Right ventricle myocardium inferior (tissue), 1 donor: ENCODE measurements around the gene MRM1. TPM values are rescaled to one million over a fixed set of nuclear protein-coding genes. Genes with fewer than 3 reads are reported as not detected.
A peak's percentile ranks its signal among the peaks of the same experiment; 100 is the strongest.

Experiments
- ATAC-seq: fragments of 200-7000 bp; cut with Tn5 transposase; one replicate; pipeline ENCODE4 v1.9.1; 2020; ENCODE audit warnings: mild to moderate bottlenecking, moderate library complexity
- DNase-seq: peaks from one replicate; pipeline ENCODE4 v3.0.0; 2021; ENCODE audit errors: missing footprints
- intact Hi-C: fragments of 100-400 bp; cut with DNase I; formaldehyde crosslinking; loops from one replicate; pipeline ENCODE4 v1.11.0; 2022
- total RNA-seq: library from RNA; stranded (reverse); fragmentation: NEBNext Ultra II Directional; extraction: Animal tissue kit (Norgen Biotek cat#: 25700); gene quantifications from one replicate; pipeline ENCODE4 v1.2.1, GENCODE V29; 2021
- donor health status: DM: no; HTN: yes; CAD: no; lungs with severe emphysema.

Gene MRM1
- total RNA-seq, 1 donor from 2014 or later, result 9.4 TPM

DNA sequence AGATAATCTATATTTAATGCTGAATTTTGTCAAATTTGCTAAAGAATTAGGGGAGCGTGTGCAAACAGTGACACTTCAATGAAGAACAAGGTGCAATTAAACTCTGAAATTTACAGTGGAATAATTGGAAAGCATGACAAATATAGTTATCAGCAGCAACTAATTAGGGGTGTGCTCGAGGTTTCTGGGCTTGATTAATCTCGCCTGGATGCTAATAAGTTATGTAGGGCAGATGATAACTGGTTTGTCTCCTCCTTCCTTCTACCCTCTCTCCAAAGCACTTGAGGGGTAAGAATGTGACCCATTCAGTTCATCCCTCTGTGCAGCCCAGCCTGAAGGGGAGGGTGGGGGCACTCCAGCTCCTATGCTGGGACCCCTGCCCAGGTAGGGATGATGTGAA, 21.9 kb downstream of the MRM1 start:
- intact Hi-C loops, result no loop called here
- DNase-seq, result no peak

GRCh38 chr17:36625188-36625587, 23.8 kb downstream of the MRM1 start:
- intact Hi-C loops, result no loop called here
- no peak for ATAC-seq
- DNase-seq, result no peak

More for the DNA sequence above, 21.9 kb downstream of the MRM1 start:
- ATAC-seq, result no peak

DNA sequence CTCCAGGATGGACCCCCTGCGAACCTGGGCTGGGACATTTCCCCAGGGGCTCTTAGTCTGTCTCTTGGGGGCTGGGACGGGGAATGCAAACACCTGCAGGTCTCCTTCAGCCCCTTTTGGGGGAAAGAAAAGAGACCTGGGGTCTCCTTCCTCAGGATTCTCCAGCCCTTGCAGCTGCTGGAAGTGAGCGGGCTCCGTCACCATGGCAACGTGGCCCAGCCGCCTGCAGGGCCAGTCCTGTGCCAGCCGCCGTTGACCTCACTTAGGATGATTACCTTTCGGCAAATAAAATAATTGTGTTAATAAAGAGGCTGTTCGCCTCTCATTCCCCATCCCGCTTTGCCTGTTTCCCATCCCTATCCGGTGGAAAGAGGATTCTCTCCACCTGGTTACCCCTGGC, 25.7 kb downstream of the MRM1 start:
- intact Hi-C loops, result no loop called here
- no peak for DNase-seq
- no peak for ATAC-seq

GRCh38 chr17:36628576-36628975, 27.2 kb downstream of the MRM1 start:
- DNase-seq, result no peak
- intact Hi-C loops, result loop anchor here (2.0 kb wide), 1 partner anchor 612 kb away; no protein-coding TSS in a partner anchor
- ATAC-seq, result no peak

DNA sequence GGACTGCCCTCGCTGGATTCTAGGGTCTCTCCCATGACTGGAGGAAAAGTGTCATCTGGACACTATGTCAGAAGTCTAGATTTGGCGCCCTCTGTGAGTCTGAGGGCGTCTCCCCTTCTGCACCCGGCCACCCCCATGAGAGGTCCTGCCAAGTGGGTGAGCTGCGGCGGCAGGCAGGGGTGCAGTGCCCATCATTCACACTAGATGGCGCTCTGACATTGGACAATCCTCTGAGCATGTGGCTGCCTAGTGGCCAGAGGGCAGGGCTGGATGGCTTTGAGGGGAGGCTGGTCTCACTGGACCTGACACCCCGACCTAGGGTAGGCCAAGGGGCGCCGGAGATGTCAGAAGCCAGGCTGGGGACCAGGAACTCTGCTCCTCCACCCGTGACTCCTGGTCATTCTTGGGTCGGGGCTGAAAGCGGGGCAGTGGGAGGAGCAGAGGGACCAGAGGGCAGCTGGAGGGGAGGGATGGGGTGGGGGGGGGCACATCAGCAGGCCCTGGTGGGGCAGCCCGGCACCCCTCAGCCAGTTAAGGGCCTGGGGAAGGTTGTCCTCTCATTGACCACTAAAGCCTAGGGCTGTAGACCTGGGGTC, 28.0 kb downstream of the MRM1 start:
- intact Hi-C loops, result loop anchor here (1.0 to 2.0 kb wide), 2 partner anchors 418 to 611 kb away; no protein-coding TSS in a partner anchor
- DNase-seq, result peak; percentile 77

DNA sequence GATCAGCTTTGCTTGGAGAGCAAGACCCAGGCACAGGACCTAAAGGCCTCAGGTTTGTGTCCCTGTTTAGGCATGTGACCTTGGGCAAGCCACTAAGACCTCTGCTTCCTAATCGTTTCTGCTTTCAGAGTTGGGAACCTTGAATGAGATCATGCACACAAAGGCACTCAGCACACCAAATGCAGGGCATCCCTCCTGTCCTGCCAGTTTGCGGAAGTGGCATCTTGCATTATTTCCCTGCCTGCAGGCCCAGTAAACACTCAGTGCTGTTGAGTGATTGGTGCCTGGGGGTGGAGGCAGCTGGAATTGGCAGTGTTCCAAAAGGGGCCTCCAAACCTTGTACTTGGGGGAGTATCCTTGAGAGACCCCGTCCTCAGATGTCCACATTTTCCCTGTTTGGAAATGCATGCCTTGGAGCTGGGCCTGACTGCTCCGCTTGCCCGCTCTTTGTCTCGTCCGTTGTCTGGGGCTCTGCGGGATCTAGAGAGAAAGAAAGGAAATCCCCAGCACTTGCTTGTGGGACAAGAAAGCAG, 28.7 kb downstream of the MRM1 start:
- intact Hi-C loops, result loop anchor here (1.0 to 2.0 kb wide), 2 partner anchors 417 to 611 kb away; no protein-coding TSS in a partner anchor
- no peak for DNase-seq

More for the DNA sequence above, 28.0 kb downstream of the MRM1 start:
- peak; percentile 81 for ATAC-seq

DNA sequence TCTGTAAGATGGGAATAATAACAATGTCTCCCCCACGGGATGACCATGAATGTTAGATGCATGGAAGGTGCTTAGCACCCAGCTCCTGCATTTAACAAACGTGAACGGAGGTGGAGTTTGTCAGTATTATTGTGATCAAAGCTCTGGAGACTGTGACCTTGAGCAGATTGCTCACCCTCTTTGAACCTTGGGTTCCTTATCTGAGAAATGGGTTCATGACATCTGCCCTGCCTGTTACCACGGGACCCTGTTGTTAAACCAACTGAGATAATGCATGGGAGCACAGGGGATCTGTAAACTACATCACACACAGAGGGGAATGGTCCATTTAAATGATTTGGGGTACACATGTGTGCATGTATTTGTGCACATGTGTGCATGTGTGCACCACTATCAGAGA, 29.6 kb downstream of the MRM1 start:
- intact Hi-C loops, result no loop called here
- ATAC-seq (no peak), DNase-seq (no peak)

More for the DNA sequence above, 28.7 kb downstream of the MRM1 start:
- ATAC-seq, result no peak

GRCh38 chr17:36632916-36633771, 31.8 kb downstream of the MRM1 start:
- ATAC-seq, result no peak
- intact Hi-C loops, result no loop called here
- no peak for DNase-seq

DNA sequence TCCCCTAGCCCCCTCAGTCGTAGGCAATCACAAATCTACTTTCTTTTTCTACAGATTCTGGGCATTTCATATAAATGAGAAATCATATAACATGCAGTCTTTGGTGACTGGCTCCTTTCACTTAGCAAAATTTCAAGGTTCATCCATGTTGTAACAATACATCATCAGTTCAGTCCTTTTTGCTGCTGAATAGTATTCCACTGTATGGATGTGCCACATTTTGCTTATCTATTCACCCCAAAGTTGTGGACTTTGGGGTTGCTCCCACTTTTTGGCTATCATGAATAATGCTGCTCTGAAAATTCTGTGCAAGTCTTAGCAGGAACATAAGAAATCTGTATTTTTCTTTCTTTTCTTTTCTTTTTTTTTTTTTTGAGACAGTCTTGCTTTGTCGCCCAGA, 39.0 kb downstream of the MRM1 start:
- no peak for DNase-seq
- intact Hi-C loops, result no loop called here
- no peak for ATAC-seq

DNA sequence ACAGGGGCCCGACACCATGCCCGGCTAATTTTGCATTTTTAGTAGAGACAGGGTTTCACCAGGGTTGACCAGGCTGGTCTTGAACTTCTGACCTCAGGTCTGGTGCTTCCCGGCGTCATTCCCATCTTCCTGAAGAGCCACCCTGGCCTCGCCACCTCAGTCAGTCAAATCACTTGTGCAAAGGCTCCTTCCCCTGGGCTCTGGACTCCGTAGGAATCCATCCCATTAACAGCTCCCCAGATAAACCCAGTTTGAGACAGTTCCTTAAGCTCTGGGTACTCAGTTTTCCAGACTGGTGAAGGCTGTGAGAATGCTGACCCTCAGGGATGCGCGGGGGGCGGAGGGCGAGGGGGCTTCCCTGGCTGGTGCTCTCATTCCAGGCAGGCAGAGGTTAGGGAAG, 39.5 kb downstream of the MRM1 start:
- ATAC-seq, result no peak
- no peak for DNase-seq
- intact Hi-C loops, result no loop called here

DNA sequence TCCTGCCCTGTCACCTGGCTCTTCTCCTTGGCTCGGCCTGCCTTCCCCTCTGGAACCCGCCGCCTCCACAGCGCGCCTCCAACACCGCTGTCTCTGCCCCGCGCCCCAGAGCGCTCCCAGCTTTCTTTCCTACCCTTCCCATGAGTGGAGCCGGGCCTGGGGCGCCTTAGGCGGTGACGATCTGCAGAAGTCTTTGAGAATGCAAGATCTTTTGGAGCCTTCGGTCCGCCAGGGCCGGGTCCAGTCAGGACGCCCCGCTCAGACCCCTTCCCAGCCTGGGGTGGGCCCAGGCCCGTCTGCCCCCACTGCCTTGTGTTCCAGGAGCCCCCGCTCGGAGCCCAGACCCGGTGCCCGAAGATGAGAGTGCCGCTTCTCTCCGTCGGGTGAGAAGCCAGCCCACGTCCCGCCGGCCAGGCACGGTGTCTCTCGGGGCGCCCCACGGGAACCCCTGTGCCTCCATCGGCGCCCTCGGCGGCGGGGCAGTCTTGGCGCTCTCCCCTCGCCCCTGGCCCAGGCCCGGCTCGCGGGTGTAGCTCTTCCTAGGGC, 40.0 kb downstream of the MRM1 start:
- intact Hi-C loops, result no loop called here
- DNase-seq (no peak), ATAC-seq (no peak)

- intact Hi-C loops, result no loop called here
- ATAC-seq, result peak; percentile 37
- no peak for DNase-seq
These were observed 40.8 kb downstream of the MRM1 start for GRCh38 chr17:36641877-36642845.

DNA sequence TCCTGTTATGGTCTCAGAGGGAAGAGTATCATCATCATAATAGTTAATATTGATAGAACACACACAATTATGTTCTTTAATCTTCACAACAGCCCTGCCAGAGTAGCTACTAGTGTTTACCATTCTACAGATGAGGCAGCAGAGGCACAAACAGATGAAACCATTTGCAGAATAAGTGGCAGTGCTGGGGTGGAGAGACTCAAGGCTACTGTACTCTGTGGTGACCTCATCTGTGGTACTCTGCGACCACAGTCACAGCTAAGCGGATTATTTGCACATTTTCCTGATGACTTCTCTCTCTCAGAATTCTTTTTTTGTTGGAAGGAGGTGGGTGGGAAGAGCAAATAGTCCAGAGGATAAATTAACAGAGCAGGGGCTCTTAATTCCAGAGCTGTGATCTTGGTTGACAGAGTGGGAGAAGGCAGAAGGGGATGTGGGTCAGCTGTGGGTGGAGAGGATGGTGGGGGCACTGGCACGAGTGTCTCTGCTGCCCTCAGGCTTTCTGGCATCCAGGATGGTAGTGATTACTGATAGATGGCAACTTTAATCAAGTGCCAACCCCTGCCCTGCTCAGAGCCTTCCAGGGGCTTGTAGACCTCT, 41.8 kb downstream of the MRM1 start:
- DNase-seq (no peak), ATAC-seq (no peak)
- intact Hi-C loops, result no loop called here

GRCh38 chr17:36645422-36645821, 44.0 kb downstream of the MRM1 start:
- ATAC-seq, result no peak
- intact Hi-C loops, result no loop called here
- DNase-seq, result no peak

DNA sequence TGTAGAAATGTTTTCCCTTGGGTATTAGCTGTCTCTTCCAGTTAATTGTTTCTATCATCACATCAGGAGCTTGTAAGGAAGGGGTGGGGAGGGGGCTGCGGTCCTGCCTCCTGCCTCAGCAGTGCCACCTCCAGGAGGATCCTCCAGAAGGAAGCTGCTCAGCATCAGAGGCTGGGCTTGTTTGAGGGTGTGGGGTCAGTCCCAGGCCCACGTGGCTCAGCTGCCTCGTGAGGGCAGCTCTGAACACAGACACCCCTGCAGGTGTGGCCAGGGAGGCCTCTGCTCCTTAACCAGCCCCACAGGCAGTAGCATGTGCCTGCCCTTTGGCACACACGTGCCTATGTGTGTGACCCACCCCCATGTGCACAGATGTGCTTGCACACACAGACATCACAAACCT, 46.3 kb downstream of the MRM1 start:
- DNase-seq (no peak), ATAC-seq (no peak)
- intact Hi-C loops, result no loop called here

GRCh38 chr17:36650096-36650775, 48.9 kb downstream of the MRM1 start:
- DNase-seq (peak; percentile 16), ATAC-seq (no peak)
- intact Hi-C loops, result no loop called here

- ATAC-seq, result no peak
- intact Hi-C loops, result no loop called here
- no peak for DNase-seq
These were observed 52.0 kb downstream of the MRM1 start for GRCh38 chr17:36653374-36653773.

GRCh38 chr17:36653856-36654255, 52.5 kb downstream of the MRM1 start:
- ATAC-seq, result no peak
- intact Hi-C loops, result no loop called here
- peak; percentile 15 for DNase-seq
